H1 (cell line): ENCODE data around the gene SND1.

Experiments used
- BRCA1 ChIP-seq: IDR thresholded peaks from 2 replicates; pipeline ENCODE4 v1.6.1; 2012; ENCODE audit warnings: low read depth, low read length, improper control_type of control experiment
- CREB1 ChIP-seq: IDR thresholded peaks from 2 replicates; pipeline ENCODE4 v1.6.1; 2012; ENCODE audit warnings: inconsistent platforms
- CTCF ChIP-seq, 3 experiments: IDR thresholded peaks; 1 replicate in 2 of 3; 2 replicates in 1 of 3; pipeline versions ENCODE4 v1.5.1 to v1.6.1; 2011; ENCODE audit warnings: low read length in 3 of 3, mild to moderate bottlenecking in 3 of 3, inconsistent platforms in 2 of 3, low read depth in 1 of 3, moderate library complexity in 1 of 3; ENCODE audit not compliant: insufficient read depth in 1 of 3; ENCODE audit errors: control extremely low read depth in 1 of 3
- EP300 ChIP-seq, 2 experiments: IDR thresholded peaks; 1 replicate in 1 of 2; 2 replicates in 1 of 2; pipeline ENCODE4 v1.6.1; 2011 to 2012; ENCODE audit warnings: low read depth in 2 of 2, low read length in 2 of 2, mild to moderate bottlenecking in 2 of 2, borderline replicate concordance in 1 of 2, inconsistent platforms in 1 of 2, moderate library complexity in 1 of 2
- EZH2 ChIP-seq: fragments of 200-600 bp; sonication (generic); IDR thresholded peaks from 2 replicates; pipeline ENCODE4 v1.7.1; 2012; ENCODE audit warnings: low read depth, mild to moderate bottlenecking, moderate library complexity, low read length, inconsistent platforms; ENCODE audit not compliant: severe bottlenecking
- JUND ChIP-seq: IDR thresholded peaks from 2 replicates; pipeline ENCODE4 v1.6.1; 2011; ENCODE audit warnings: mild to moderate bottlenecking, improper control_type of control experiment, low read length
- POLR2A ChIP-seq, 2 experiments: IDR thresholded peaks; 1 replicate in 1 of 2; 2 replicates in 1 of 2; pipeline ENCODE4 v1.6.1; 2011; ENCODE audit warnings: low read depth in 2 of 2, low read length in 2 of 2, mild to moderate bottlenecking in 2 of 2; ENCODE audit errors: control extremely low read depth in 1 of 2
- SIRT6 ChIP-seq: IDR thresholded peaks from one replicate; pipeline ENCODE4 v1.7.1; 2012; ENCODE audit warnings: low read length, inconsistent platforms
- SUZ12 ChIP-seq: fragments of 200-600 bp; sonication (generic); IDR thresholded peaks from 2 replicates; pipeline ENCODE4 v1.6.1; 2012; ENCODE audit warnings: mild to moderate bottlenecking, inconsistent platforms, low read length, moderate library complexity, mixed read lengths
- USF2 ChIP-seq: IDR thresholded peaks from 2 replicates; pipeline ENCODE4 v1.6.1; 2011; ENCODE audit warnings: low read length, improper control_type of control experiment

- no peak for TF ChIP-seq EZH2
- no peak for TF ChIP-seq CTCF (IDR thresholded peaks at IDR 0.05; ENCODE audit: control extremely low read depth in 1 of 3, insufficient read depth in 1 of 3, low read depth in 1 of 3, low read length in 3 of 3)
- no peak for TF ChIP-seq JUND
- no peak for TF ChIP-seq BRCA1
- no peak for TF ChIP-seq CREB1
- TF ChIP-seq EP300 (IDR thresholded peaks at IDR 0.05; ENCODE audit: borderline replicate concordance in 1 of 2, low read depth in 2 of 2, low read length in 2 of 2), result no peak
- TF ChIP-seq POLR2A (IDR thresholded peaks at IDR 0.05; ENCODE audit: control extremely low read depth in 1 of 2, low read depth in 2 of 2, low read length in 2 of 2), result no peak
- no peak for TF ChIP-seq USF2
- TF ChIP-seq SIRT6, result no peak
- no peak for TF ChIP-seq SUZ12
Measured at GRCh38 chr7:128005117-128005516, 353.1 kb downstream of the SND1 start.
